ENCODE measurements around the gene CCDC120.

CCDC120 gene

GRCh38 chrX:49102190-49102589 lies 43.4 kb downstream of the CCDC120 start:
- DNase-seq (ENCODE audit: low spot score): no peak

- DNase-seq (ENCODE audit: low spot score): no peak
These were observed 44.8 kb downstream of the CCDC120 start for GRCh38 chrX:49103637-49104036.

GRCh38 chrX:49106296-49106695 lies 47.5 kb downstream of the CCDC120 start:
- DNase-seq (ENCODE audit: low spot score): no peak

DNA sequence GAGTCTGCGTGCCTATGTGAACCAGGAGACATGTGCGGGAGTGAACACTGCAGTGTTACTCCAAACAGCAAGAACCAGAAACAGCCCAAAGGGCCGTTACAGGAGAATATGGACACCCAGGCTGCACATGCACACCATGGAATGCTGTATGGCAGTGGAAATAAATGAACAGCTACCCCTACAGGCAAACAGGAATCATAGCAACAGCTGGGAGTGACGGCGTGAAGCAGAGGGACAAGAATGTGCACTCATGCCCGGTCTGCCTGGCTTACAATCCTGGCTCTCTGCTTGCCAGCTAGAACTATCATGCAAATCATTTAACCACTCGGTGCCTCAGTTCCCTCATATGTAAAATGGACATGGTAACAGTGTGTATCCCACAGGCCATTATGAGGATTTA lies 48.1 kb downstream of the CCDC120 start:
- no peak for DNase-seq (ENCODE audit: low spot score)

- DNase-seq (ENCODE audit: low spot score): no peak
These were observed 49.8 kb downstream of the CCDC120 start for GRCh38 chrX:49108641-49109040.

GRCh38 chrX:49110417-49110816 lies 51.6 kb downstream of the CCDC120 start:
- no peak for DNase-seq (ENCODE audit: low spot score)

- no peak for DNase-seq (ENCODE audit: low spot score)
These were observed 53.0 kb downstream of the CCDC120 start for GRCh38 chrX:49111791-49112190.

- no peak for DNase-seq (ENCODE audit: low spot score)
These were observed 57.3 kb downstream of the CCDC120 start for GRCh38 chrX:49116076-49116475.

GRCh38 chrX:49116716-49117115 lies 57.9 kb downstream of the CCDC120 start:
- no peak for DNase-seq (ENCODE audit: low spot score)

DNA sequence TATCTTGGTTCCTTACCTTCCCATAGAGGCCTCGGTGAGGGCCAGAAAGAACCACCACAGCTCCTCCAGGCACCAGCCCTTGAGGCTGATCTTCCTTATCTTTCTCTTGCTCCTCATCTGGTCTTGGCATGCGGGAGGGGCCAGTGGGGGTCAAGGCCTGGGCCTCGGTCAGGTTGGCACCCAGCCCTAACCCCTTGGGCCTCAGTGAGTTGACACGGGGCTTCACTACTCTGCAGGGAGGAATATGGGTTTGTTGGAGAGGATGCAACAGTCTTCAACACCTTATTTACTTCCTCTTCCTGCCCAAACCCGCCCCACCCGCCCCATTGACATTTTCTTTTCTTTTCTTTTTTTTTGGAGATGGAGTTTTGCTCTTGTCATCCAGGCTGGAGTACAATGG lies 58.8 kb downstream of the CCDC120 start:
- no peak for DNase-seq (ENCODE audit: low spot score)

Data from germinal center (tissue), 1 donor.